ENCODE results near the gene WASHC3.
"Not testable (repeated sequence)": the region's sequence is repeated elsewhere in the genome, so short reads cannot be mapped to it uniquely, and the experiment has no call there.

The WASHC3 gene

DNA sequence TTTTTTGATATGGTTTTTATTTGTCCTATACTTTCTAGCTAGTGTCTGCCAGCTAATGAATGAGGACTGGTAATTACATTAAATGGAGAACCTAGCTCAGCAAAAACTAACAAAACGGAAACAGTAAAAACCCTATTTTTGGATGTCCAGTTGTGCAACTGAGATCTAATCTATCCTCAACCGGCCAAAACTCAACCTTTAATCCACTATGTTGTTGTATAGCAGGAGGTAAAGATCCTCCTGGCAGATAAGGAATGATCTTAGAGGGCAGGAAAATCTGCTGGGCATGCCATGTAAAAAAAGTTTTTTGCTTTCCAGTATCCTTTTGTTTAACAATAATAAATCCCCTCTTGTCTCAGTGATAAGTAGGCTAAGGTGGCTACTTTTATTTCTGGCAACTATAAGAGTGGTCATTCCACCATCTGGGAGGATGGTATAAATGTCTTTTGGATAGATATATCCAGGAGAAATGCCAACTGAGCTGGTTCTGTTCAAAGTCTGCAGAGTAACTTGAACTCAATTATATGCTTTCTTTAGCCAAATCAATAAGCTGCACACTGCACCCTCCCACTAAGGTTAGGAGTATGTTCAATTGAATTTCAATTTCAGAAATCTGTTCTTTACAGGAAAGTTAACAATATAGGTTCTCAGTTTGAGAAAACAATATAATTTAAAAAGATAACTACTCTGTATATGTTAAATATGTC lies 40.1 kb downstream of the WASHC3 start:
- Mint-ChIP-seq H3K9me3 (no peaks in the 10 kb centered on the region), H3K27ac (peak overlapping the region; percentile 68), H3K36me3 (peaks cover 19% of the 10 kb centered on the region), H3K27me3 (no peaks in the 10 kb centered on the region), H3K4me3 (no peak overlapping the region), H3K4me1 (peaks cover 4% of the 10 kb centered on the region)

DNA sequence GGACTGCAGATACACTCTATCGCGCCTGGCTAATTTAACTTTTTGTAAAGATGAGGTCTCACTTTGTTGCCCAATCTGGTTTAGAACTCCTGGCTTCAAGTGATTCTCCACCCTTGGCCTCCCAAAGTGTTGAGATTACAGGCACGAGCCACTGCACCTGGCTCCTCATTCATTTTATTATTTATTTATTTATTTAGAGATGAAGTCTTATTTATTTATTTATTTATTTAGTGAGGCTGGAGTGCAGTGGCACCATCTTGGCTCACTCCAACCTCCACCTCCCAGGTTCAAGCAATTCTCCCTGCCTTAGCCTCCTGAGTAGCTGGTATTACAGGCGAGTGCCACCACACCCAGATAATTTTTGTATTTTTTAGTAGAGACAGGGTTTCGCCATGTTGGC lies 43.2 kb downstream of the WASHC3 start:
- not testable (repeated sequence) for H3K9me3 Mint-ChIP-seq, H3K4me3 Mint-ChIP-seq, H3K27ac Mint-ChIP-seq, H3K4me1 Mint-ChIP-seq, H3K27me3 Mint-ChIP-seq
- H3K36me3 Mint-ChIP-seq: peaks cover 15% of the 10 kb centered on the region

DNA sequence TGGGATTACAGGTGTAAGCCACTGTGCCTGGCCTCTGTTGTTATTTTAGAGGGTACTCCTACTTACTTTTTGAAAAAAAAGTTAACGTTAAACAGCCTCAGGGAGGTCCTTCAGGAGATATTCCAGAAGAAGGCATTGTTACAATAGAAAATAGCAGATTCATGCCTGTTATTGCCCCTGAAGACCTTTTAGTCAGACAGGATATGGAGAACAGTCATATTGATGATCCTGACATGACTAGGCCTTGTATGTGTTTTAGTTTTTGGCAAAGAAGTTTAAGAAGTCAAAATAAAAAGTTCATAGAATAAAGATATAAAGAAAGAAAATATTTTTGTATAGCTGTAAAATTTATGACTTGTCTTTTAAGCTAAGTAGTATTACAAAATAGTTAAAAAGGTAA lies 45.3 kb downstream of the WASHC3 start:
- Mint-ChIP-seq H3K27me3 (no peaks in the 10 kb centered on the region), H3K36me3 (peaks cover 17% of the 10 kb centered on the region), H3K27ac (peak overlapping the region; percentile 23), H3K9me3 (no peaks in the 10 kb centered on the region), H3K4me1 (peaks cover 4% of the 10 kb centered on the region), H3K4me3 (no peak overlapping the region)

DNA sequence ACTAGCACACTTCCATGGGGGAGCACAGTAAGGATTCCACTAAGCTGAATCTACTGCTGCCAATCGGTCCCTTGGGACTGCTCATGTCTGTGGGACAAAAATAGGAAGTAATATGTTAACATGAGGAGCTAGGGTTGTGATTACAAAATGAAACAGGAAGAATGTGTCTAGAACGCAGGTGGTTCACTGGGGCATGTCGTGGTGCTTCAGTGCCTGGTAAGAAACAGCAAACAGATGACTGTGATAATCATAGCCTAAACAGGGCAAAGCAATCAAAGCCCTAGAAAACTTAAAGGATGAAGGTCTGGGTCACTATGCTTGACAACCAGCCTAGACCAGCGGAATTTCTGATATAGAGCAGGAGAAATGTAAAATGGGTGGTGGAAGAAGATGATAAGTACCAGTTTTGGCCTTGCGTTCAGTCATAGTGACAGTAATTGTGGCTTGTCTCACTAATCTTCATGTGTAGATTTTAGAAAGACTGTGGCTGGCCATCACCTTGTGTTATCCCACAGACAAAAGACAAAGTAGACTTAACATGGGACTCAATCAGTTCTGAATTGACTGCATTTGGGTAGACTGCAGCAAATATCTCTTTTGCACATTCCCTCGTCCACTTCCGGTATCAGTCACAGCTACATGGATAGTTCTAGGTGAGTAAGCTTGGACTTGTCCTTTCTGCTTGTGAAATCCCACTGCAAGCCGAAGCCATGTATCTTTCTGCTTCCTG lies 51.4 kb downstream of the WASHC3 start:
- no peaks in the 10 kb centered on the region for H3K4me1 Mint-ChIP-seq

DNA sequence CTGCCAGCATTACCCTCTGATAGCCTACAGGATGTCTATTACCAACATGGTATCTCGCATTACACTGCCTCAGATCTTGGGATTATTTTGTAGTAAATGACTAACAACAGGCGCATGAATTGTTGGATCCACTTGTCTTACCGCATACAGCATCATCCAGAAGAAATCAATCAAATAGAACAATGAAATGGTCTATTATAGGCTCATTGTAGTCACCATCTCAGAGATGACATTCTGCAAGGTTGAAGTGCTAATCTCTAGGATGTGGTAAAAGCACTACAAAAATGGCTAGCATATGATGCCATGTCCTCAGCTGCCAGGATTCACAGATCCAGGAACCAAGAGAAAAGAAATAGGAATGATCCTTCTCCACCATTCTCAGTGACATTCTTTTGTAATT lies 52.0 kb downstream of the WASHC3 start:
- Mint-ChIP-seq H3K36me3 (peaks cover 8% of the 10 kb centered on the region), H3K4me1 (no peaks in the 10 kb centered on the region), H3K27ac (no peak overlapping the region), H3K27me3 (no peaks in the 10 kb centered on the region), H3K4me3 (no peak overlapping the region), H3K9me3 (no peaks in the 10 kb centered on the region)

More for the DNA sequence above, 51.4 kb downstream of the WASHC3 start:
- Mint-ChIP-seq H3K4me3 (no peak overlapping the region), H3K9me3 (no peaks in the 10 kb centered on the region), H3K27ac (no peak overlapping the region), H3K36me3 (peaks cover 9% of the 10 kb centered on the region), H3K27me3 (no peaks in the 10 kb centered on the region)

DNA sequence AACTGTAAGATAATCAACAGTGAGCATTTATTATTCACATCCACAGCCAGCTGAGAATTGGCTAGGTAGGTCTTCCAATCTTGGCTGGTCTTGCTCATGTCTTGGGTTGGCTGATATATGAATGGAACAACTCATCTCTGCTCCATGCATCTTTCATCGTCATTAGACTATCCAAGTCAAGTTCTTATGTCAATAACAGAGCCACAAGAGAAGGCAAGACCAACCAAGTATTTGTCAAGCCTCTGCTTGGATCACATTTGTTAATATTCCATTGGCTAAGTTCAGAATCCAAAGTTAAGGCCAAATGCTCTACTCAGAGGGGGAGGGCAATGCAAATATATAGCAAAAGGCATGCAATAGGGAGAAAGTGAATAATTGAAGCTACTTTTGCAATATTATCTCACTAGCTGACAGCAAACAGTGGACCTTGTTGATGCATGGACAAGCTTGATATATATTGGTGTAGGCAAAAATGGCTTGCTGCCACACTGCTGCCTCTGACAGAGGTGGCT lies 53.1 kb downstream of the WASHC3 start:
- Mint-ChIP-seq H3K4me1 (no peaks in the 10 kb centered on the region), H3K27me3 (no peaks in the 10 kb centered on the region), H3K4me3 (no peak overlapping the region), H3K36me3 (peaks cover 8% of the 10 kb centered on the region), H3K9me3 (no peaks in the 10 kb centered on the region), H3K27ac (no peak overlapping the region)

DNA sequence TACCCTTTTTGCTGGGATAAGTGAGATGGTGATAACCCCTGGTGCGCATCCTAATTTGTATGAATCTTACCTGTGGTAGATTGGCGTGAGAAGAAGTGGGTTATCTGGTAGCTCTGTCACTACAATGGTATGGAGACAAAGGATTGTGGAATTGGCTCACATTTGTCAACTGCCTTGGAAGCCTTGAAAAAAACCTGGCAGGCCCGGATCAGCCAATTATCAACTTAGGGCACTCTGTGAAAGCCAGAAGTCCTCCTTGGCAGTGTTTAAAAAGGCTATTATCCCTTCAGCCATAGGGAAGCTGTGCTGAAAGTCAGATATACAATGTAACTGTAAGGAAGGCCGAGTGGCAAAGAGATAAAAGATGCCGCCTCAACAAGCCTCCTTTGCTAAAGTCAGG lies 56.5 kb downstream of the WASHC3 start:
- Mint-ChIP-seq H3K4me1 (no peaks in the 10 kb centered on the region), H3K27ac (no peak overlapping the region), H3K9me3 (no peaks in the 10 kb centered on the region), H3K36me3 (peaks cover 3% of the 10 kb centered on the region), H3K27me3 (peaks cover 1% of the 10 kb centered on the region), H3K4me3 (no peak overlapping the region)

DNA sequence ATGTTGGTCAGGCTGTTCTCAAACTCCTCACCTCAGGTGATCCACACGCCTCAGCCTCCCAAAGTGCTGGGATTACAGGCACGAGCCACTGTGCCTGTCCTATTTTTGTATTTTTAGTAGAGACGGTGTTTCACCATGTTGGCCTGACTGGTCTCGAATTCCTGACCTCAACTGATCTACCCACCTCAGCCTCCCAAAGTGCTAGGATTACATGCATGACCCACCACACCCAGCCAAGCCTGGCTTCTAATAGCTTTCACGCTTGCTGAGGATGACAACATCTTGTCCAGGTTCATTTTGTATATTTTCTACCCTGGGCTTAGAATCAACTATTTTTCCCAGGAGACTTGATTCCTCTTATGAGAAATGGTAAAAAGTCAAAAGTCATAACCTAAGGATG lies 64.7 kb downstream of the WASHC3 start:
- no peaks in the 10 kb centered on the region for H3K9me3 Mint-ChIP-seq

DNA sequence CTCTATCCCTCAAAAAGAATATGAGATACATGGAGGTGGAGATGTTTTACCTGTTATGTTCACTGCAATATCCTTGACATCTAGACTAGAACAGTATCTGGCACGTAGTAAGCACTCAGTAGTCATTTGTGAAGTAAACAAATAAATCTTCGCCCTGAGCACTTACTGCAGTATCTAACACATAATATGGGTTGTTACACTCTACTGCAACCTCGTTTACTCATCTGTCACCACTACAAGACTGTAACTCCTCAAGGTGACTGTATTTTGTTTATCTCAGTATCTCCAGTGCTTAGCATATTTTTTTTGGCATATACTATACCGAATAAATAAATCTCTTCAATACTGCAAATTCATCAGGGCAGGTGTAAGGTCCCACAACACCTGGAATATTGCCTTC lies 66.1 kb downstream of the WASHC3 start:
- Mint-ChIP-seq H3K4me3 (no peak overlapping the region), H3K27me3 (peaks cover 19% of the 10 kb centered on the region), H3K27ac (no peak overlapping the region), H3K4me1 (no peaks in the 10 kb centered on the region), H3K9me3 (no peaks in the 10 kb centered on the region), H3K36me3 (no peaks in the 10 kb centered on the region)

More for the DNA sequence above, 64.7 kb downstream of the WASHC3 start:
- Mint-ChIP-seq H3K27me3 (peaks cover 12% of the 10 kb centered on the region), H3K27ac (no peak overlapping the region), H3K36me3 (no peaks in the 10 kb centered on the region), H3K4me1 (no peaks in the 10 kb centered on the region), H3K4me3 (no peak overlapping the region)

DNA sequence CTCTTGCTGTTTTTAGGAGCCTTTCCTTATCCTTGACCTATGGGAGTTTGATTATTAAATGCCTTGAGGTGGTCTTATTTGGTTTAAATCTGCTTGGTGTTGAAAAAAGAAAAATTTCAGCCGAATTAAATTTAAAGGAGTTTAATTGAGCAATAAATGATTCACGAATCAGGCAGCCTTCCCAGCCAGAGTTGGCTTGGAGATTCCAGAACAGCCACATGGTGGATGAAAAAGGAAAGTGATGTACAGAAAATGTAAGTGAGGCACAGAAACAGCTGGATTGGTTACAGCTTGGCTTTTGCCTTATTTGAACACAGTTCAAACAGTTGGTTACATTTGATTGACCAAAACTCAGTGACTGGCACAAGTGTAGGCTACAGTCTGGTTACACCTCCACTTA lies 69.7 kb downstream of the WASHC3 start:
- H3K4me1 Mint-ChIP-seq: no peaks in the 10 kb centered on the region
- no peaks in the 10 kb centered on the region for H3K9me3 Mint-ChIP-seq
- H3K27me3 Mint-ChIP-seq: peaks cover 20% of the 10 kb centered on the region
- no peaks in the 10 kb centered on the region for H3K36me3 Mint-ChIP-seq
- H3K27ac Mint-ChIP-seq: no peak overlapping the region
- H3K4me3 Mint-ChIP-seq: no peak overlapping the region

DNA sequence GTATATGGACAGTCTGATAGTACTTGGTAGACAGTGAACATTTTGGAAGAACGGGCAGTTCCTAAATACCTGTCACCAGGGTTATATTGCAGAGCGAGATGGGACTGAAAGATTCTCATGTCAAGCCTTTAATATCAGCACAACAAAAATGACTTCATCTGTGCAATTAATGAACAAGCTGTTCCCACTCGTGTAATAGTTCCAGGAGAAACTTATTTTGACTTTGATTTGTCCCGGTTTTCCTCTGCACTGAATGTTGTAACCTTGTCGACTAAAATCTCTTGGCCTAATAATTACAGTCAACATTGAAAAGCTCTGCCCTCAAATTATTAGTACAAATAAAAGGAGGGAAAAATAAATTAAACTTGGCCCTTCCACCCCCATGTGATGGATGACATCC lies 79.5 kb downstream of the WASHC3 start:
- H3K4me3 Mint-ChIP-seq: no peak overlapping the region
- H3K27ac Mint-ChIP-seq: no peak overlapping the region
- no peaks in the 10 kb centered on the region for H3K27me3 Mint-ChIP-seq
- H3K4me1 Mint-ChIP-seq: no peaks in the 10 kb centered on the region
- no peaks in the 10 kb centered on the region for H3K36me3 Mint-ChIP-seq
- no peaks in the 10 kb centered on the region for H3K9me3 Mint-ChIP-seq

DNA sequence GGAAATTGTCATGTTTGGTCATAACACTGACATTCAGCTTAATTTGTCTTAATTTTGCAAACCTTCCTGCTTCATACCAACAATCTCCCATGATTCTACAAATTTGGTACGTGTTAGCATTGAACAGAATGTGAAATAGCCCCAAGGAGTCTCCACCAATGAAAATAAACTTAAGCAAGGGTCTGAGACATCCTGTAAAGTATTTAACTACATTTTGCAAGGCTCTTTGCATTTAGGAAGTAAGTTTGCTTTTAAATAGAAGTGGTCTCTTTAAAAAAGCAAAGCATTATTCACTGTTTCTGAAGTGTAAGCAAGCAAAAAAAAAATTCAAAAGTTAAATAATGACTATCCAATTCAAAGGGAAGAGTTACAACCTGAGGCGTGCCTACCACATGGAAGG lies 79.9 kb downstream of the WASHC3 start:
- H3K36me3 Mint-ChIP-seq: no peaks in the 10 kb centered on the region
- H3K4me3 Mint-ChIP-seq: no peak overlapping the region

DNA sequence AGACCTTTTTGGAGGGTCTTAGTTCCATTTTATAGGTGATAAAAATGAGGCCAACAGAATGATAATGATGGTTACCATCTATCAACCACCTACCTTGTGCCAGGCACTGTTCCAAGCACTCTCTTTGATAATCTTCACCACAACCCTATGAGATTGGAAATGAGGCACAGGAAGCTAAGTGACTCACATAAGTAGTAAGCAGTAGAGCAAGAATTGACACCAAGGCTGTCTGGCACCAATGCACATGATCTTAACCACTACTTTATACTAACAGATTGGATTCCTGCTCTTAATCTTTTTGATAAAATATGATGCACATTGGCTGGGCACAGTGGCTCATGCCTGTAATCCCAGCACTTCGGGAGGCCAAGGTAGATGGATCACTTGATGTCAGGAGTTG lies 93.0 kb downstream of the WASHC3 start:
- Mint-ChIP-seq H3K4me1 (peaks cover 8% of the 10 kb centered on the region), H3K4me3 (no peak overlapping the region), H3K27ac (no peak overlapping the region)

More for the DNA sequence above, 79.9 kb downstream of the WASHC3 start:
- no peaks in the 10 kb centered on the region for H3K4me1 Mint-ChIP-seq
- H3K27ac Mint-ChIP-seq: no peak overlapping the region
- H3K9me3 Mint-ChIP-seq: no peaks in the 10 kb centered on the region
- no peaks in the 10 kb centered on the region for H3K27me3 Mint-ChIP-seq

DNA sequence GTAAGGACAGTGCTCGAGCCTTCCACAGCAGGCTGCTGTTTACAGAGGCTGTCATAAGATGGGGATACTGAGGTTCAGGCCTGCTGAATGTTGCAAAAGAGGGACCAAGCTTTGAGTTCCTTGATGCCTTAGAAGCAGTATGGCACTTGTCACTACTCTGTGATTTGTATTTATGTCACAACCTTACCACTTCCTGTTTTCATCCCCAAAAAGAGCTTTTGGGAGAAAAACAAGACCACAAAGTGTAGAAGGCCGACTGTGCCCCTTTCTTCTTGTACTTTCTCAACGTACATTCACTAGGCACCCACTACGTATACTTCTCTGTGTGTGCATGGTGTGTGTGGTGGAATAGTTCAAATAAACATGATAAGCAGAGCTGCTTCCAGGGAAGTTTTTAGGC lies 94.3 kb downstream of the WASHC3 start:
- Mint-ChIP-seq H3K4me3 (no peak overlapping the region), H3K9me3 (no peaks in the 10 kb centered on the region), H3K27ac (no peak overlapping the region), H3K27me3 (no peaks in the 10 kb centered on the region), H3K4me1 (peaks cover 8% of the 10 kb centered on the region), H3K36me3 (no peaks in the 10 kb centered on the region)

More for the DNA sequence above, 93.0 kb downstream of the WASHC3 start:
- Mint-ChIP-seq H3K9me3 (no peaks in the 10 kb centered on the region), H3K27me3 (no peaks in the 10 kb centered on the region), H3K36me3 (no peaks in the 10 kb centered on the region)

DNA sequence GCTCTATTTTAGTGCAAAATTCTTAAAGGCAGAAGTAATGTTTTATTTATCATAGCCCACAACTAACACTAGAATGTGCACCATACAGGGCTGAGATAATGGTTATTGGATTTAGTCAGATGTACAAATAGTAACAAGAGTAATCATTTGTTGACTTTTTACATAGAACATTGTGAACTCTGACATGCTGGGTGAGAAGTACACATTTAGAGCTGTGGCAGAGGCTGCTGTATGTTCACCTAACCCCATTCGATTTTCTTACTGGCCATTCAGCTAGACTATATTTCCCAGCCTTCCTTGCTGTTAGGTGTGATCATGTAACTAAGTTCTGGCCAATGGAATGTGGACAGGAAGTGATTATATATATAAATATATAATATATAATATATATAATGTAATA lies 95.3 kb downstream of the WASHC3 start:
- Mint-ChIP-seq H3K4me1 (peaks cover 8% of the 10 kb centered on the region), H3K36me3 (no peaks in the 10 kb centered on the region), H3K9me3 (no peaks in the 10 kb centered on the region), H3K27ac (no peak overlapping the region), H3K4me3 (no peak overlapping the region), H3K27me3 (no peaks in the 10 kb centered on the region)

DNA sequence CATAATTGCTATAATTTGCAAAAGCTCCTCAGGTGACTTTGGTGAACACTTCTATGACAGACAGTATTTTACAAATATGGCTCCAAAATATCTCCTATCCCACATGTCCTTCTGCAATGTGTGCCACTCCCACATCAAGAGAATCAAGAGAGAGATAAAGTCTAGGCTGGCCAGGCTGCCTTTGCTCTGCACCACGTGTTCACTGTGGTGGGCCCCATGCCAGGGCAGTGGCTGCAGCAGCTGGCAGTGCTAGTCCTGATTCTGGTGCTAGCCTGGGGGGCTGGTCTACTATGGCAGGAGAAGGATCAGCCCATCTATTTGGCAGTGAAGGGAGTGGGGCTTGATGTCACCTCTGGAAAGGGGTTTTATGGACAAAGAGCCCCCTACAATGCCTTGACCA lies 98.1 kb downstream of the WASHC3 start:
- Mint-ChIP-seq H3K9me3 (peaks cover 12% of the 10 kb centered on the region), H3K27ac (no peak overlapping the region), H3K36me3 (no peaks in the 10 kb centered on the region), H3K27me3 (no peaks in the 10 kb centered on the region), H3K4me3 (no peak overlapping the region), H3K4me1 (peaks cover 8% of the 10 kb centered on the region)
